ENCODE results near the gene ZBTB24. TPM values are rescaled to one million over a fixed set of nuclear protein-coding genes. Genes with fewer than 3 reads are reported as not detected.
A peak's percentile ranks its signal among the peaks of the same experiment; 100 is the strongest.

The ZBTB24 gene
- 6.4 TPM for total RNA-seq (ENCODE audit: unreplicated experiment)
- long read RNA-seq, full-length matches to known transcripts, result 1 of 3 reads
- long read RNA-seq, partial matches to known transcripts, result 0 of 3 reads
- long read RNA-seq, other reads (novel, unspliced or antisense), result 2 of 3 reads

DNA sequence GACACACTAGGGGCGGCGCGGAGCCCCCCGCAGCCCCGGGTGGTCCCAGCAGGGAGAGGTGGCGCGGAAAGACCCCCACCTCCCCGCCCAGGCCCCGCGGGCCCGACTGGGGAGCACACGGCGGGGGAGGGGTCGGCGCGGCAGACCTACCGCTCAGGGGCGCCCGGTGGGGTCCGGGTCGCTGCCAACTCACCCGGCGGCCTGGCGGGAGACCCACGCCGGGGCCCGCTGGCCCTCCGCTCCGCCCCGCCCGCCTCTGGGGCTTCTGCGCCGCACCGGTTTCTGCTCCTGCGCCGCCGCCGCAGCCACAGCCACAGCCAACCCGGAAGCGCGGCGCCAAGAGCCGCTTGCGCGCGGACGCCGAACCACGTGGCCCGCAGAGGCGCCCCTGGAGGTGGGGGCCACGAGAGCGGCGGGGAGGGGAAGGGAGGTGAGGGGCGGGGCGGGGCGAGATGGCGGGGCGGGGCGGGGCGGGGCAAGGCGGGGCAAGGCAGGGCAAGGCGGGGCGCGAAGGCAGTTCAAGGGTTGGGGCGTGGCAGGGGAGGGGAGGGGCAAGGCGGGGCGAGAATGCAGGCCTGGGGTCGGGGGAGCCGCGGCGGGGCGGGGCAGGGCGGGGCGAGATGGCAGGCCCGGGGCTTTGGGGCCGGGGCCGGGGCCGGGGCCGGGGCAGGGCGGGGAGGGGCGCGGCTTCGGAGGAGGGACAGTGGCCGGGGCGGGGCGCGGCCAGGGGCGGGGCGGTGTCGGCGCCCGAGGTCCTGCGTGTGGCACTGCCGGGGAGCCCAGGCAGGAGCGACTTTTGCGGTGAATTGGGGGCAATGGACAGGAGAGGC is at the start of gene ZBTB24:
Gene ZBTB24 (minus strand): TSS at position 315 of the 830 bp plus-strand sequence. CDS start 1,193 bp downstream, outside the sequence.
- peaks cover 3% of the 10 kb centered on the region for H3K36me3 Mint-ChIP-seq (ENCODE audit: unreplicated experiment)
- H3K4me1 Mint-ChIP-seq (ENCODE audit: low read depth, unreplicated experiment), result peaks cover 8% of the 10 kb centered on the region
- TF ChIP-seq, protein P1, sequence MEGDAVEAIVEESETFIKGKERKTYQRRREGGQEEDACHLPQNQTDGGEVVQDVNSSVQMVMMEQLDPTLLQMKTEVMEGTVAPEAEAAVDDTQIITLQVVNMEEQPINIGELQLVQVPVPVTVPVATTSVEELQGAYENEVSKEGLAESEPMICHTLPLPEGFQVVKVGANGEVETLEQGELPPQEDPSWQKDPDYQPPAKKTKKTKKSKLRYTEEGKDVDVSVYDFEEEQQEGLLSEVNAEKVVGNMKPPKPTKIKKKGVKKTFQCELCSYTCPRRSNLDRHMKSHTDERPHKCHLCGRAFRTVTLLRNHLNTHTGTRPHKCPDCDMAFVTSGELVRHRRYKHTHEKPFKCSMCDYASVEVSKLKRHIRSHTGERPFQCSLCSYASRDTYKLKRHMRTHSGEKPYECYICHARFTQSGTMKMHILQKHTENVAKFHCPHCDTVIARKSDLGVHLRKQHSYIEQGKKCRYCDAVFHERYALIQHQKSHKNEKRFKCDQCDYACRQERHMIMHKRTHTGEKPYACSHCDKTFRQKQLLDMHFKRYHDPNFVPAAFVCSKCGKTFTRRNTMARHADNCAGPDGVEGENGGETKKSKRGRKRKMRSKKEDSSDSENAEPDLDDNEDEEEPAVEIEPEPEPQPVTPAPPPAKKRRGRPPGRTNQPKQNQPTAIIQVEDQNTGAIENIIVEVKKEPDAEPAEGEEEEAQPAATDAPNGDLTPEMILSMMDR (IDR thresholded peaks at IDR 0.05; ENCODE audit: partially characterized antibody, unreplicated experiment), result no peak
- peak; percentile 92 for DNase-seq
- peak within 1 kb of the TSS; percentile 40 for H3K27ac Mint-ChIP-seq (ENCODE audit: unreplicated experiment)
- peak within 1 kb of the TSS; percentile 94 for H3K4me3 Mint-ChIP-seq (ENCODE audit: unreplicated experiment)
- H3K9me3 Mint-ChIP-seq (ENCODE audit: unreplicated experiment), result peaks cover 3% of the 10 kb centered on the region
- peaks cover 6% of the 10 kb centered on the region for H3K27me3 Mint-ChIP-seq (ENCODE audit: unreplicated experiment)

DNA sequence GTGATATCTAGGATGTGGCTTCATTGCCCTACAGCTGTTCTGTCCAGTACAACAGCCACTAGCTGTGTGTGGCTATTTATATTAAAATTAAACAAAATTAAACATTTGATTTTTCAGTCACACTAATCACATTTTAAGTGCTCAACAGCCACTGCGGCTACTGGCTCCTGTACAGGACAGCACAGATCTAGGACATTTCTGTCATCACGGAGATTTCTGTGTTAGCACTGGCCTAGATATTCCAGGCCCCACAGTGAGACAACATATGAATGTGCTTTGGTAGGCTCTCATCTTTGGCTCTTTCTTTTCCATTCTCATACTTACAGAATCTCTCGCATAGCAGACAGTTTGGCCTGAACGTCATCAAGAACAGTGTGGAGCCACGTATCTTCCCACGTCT is 48.4 kb upstream of the ZBTB24 start:
- H3K4me3 Mint-ChIP-seq (ENCODE audit: unreplicated experiment), result no peak overlapping the region
- no peak for DNase-seq
- TF ChIP-seq, protein P1 (IDR thresholded peaks at IDR 0.05; ENCODE audit: partially characterized antibody, unreplicated experiment), result no peak
- H3K36me3 Mint-ChIP-seq (ENCODE audit: unreplicated experiment), result no peaks in the 10 kb centered on the region
- H3K27me3 Mint-ChIP-seq (ENCODE audit: unreplicated experiment), result no peaks in the 10 kb centered on the region
- H3K9me3 Mint-ChIP-seq (ENCODE audit: unreplicated experiment), result no peaks in the 10 kb centered on the region
- no peaks in the 10 kb centered on the region for H3K4me1 Mint-ChIP-seq (ENCODE audit: low read depth, unreplicated experiment)
- no peak overlapping the region for H3K27ac Mint-ChIP-seq (ENCODE audit: unreplicated experiment)

DNA sequence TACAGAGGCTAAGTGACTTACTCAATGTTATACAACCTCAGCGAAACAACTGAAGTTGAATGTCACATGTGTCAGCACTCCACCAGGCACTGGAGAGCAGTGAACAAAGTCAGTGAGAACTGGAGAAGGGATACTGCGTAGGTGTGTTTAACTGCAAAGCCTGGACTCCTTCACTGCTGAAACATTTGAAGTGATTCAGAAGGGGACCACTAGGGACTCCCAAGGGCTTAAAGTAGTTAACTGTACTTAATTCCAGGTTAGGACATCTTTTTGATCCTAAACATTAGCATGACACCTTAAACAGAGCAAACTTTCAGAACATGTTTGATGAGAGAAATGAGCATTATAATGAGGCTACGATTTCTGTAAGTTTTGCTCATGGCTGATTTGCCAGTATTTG is 45.0 kb upstream of the ZBTB24 start:
- no peak for DNase-seq
- H3K4me3 Mint-ChIP-seq (ENCODE audit: unreplicated experiment), result no peak overlapping the region
- TF ChIP-seq, protein P1 (IDR thresholded peaks at IDR 0.05; ENCODE audit: partially characterized antibody, unreplicated experiment), result peak; percentile 19
- H3K4me1 Mint-ChIP-seq (ENCODE audit: low read depth, unreplicated experiment), result no peaks in the 10 kb centered on the region
- no peak overlapping the region for H3K27ac Mint-ChIP-seq (ENCODE audit: unreplicated experiment)
- H3K9me3 Mint-ChIP-seq (ENCODE audit: unreplicated experiment), result no peaks in the 10 kb centered on the region
- peaks cover 5% of the 10 kb centered on the region for H3K36me3 Mint-ChIP-seq (ENCODE audit: unreplicated experiment)
- no peaks in the 10 kb centered on the region for H3K27me3 Mint-ChIP-seq (ENCODE audit: unreplicated experiment)

DNA sequence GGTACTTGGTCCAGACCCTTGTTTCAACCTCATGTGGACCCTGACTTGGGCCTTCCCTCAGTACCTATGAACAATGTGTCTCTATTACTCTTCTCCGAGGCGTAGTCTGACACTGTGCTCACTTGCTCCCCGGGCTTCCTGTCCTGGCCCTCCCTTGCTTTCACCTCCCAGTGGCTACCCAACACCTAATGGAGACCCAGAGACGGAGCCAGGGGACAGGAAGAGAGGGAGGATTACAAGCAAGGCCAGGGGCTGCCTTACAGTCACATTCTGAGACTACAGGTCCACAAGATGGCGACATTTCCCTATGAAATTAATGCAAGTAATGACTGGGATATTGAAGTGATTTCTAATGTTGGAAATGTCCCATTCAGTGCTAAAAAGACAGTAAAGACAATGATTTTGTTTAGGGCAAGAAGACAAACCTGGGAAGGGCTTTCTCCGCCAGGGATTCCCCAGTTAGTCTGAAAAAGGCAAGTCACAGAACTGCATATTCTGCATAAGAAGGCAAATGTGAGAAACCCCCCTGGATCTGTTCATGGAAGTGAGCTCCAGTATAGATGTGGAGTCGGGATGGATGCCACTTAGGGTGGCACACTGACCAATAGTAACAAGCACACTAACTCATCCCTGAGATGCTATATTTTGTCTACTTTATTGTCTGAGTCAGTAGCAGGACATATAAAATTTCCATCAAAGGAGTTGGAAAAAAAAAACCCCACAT is 44.0 kb upstream of the ZBTB24 start:
- Mint-ChIP-seq H3K4me3 (ENCODE audit: unreplicated experiment) (no peak overlapping the region), H3K27ac (ENCODE audit: unreplicated experiment) (no peak overlapping the region), H3K36me3 (ENCODE audit: unreplicated experiment) (peaks cover 5% of the 10 kb centered on the region), H3K4me1 (ENCODE audit: low read depth, unreplicated experiment) (no peaks in the 10 kb centered on the region), H3K9me3 (ENCODE audit: unreplicated experiment) (no peaks in the 10 kb centered on the region), H3K27me3 (ENCODE audit: unreplicated experiment) (no peaks in the 10 kb centered on the region)
- TF ChIP-seq, protein P1 (IDR thresholded peaks at IDR 0.05; ENCODE audit: partially characterized antibody, unreplicated experiment), result peak; percentile 37
- DNase-seq, result peak; percentile 28
